ENCODE data around the gene KLK1.

GRCh38 chr19:50794876-50795663 is 28.5 kb downstream of the KLK1 start:
- TF ChIP-seq CTCF (conservative IDR thresholded peaks at IDR 0.05) = peak; percentile 44; the same call in 1 of the 2 replicates
- no peak for TF ChIP-seq EZH2 (IDR thresholded peaks at IDR 0.05; ENCODE audit: low read depth)
